Uterus (tissue), 4 donors: Measurements from ENCODE around the gene ASB12. TPM values are rescaled to one million over a fixed set of nuclear protein-coding genes. Genes with fewer than 3 reads are reported as not detected.
"Not testable (repeated sequence)": the region's sequence is repeated elsewhere in the genome, so short reads cannot be mapped to it uniquely, and the experiment has no call there.

Source experiments
- DNase-seq, 2 donors: peaks; one replicate each; pipeline ENCODE4 v3.0.0-alpha.2; 2019 to 2020
- H3K27ac ChIP-seq, 2 donors: fragments of 200-600 bp; sonication (generic); 1 replicate in 1 of 2; 2 replicates in 1 of 2; pipeline ENCODE4 v1.5.1; 2016 to 2018
- H3K27me3 ChIP-seq, 2 donors: fragments of 200-600 bp; sonication (generic); one replicate each; pipeline ENCODE4 v1.5.1; 2018 to 2019; ENCODE audit warnings: control low read depth in 1 of 2
- H3K36me3 ChIP-seq, 2 donors: fragments of 200-600 bp; sonication (generic); one replicate each; pipeline ENCODE4 v1.5.1; 2019; ENCODE audit warnings: control low read depth in 1 of 2
- H3K4me1 ChIP-seq, 2 donors: fragments of 200-600 bp; sonication (generic); one replicate each; pipeline ENCODE4 v1.5.1; 2018 to 2019; ENCODE audit warnings: control low read depth in 1 of 2
- H3K4me3 ChIP-seq, 2 donors: fragments of 200-600 bp; sonication (generic); 1 replicate in 1 of 2; 2 replicates in 1 of 2; pipeline ENCODE4 v1.5.1; 2018 to 2019; ENCODE audit warnings: mild to moderate bottlenecking in 1 of 2
- H3K9me3 ChIP-seq, 2 donors: fragments of 200-600 bp; sonication (generic); one replicate each; pipeline ENCODE4 v1.5.1; 2019; ENCODE audit warnings: control low read depth in 1 of 2
- CTCF ChIP-seq, 4 experiments: fragments of 200-600 bp in 2 of 4; fragments of 450-650 bp in 2 of 4; sonication (generic) in 2 of 4; IDR thresholded peaks; one replicate each; pipeline ENCODE4 v1.5.1; 2016 to 2019; ENCODE audit warnings: antibody characterized with exemption in 4 of 4, mild to moderate bottlenecking in 2 of 4, moderate library complexity in 1 of 4
- POLR2A ChIP-seq, 2 donors: fragments of 450-650 bp; IDR thresholded peaks; one replicate each; pipeline ENCODE4 v1.6.1; 2016; ENCODE audit warnings: antibody characterized with exemption in 2 of 2, mild to moderate bottlenecking in 1 of 2, moderate library complexity in 1 of 2
- intact Hi-C: fragments of 100-400 bp; cut with DNase I; formaldehyde crosslinking; loops from one replicate; pipeline ENCODE4 v1.15.1; 2023; ENCODE audit warnings: low total_unique reads
- total RNA-seq, 4 donors: library from RNA; depleted of rRNA in 3 of 4; stranded (reverse); fragments of >200 nt in 3 of 4; gene quantifications; one replicate each; pipeline versions ENCODE4 v1.1.0 to v1.2.4, GENCODE V29; 2014 to 2023
- donor health status: DM: yes; HTN: yes; CAD: no.

Gene ASB12
- total RNA-seq: under 1 TPM in 2 of 4 donors, not detected in 2; 0.34 to 0.35 TPM

- no peaks in the 10 kb centered on the region for H3K27me3 ChIP-seq
- no peaks in the 10 kb centered on the region for H3K36me3 ChIP-seq
- H3K9me3 ChIP-seq: no peaks in the 10 kb centered on the region
- no peaks in the 10 kb centered on the region for H3K4me1 ChIP-seq
- intact Hi-C loops: no loop called here
- no peak for DNase-seq
- TF ChIP-seq POLR2A (IDR thresholded peaks at IDR 0.05) (no peak), CTCF (IDR thresholded peaks at IDR 0.05) (no peak)
- no peak within 1 kb of the TSS for H3K4me3 ChIP-seq
- no peak within 1 kb of the TSS for H3K27ac ChIP-seq
These were observed at the start of gene ASB12 for GRCh38 chrX:64230123-64230970. Gene ASB12 (minus strand): TSS chrX:64230607. CDS start chrX:64225650, 4,957 bp downstream.

GRCh38 chrX:64265265-64265664, 34.9 kb upstream of the ASB12 start:
- Histone ChIP-seq H3K36me3 (no peaks in the 10 kb centered on the region), H3K27ac (no peak overlapping the region), H3K9me3 (no peaks in the 10 kb centered on the region), H3K27me3 (no peaks in the 10 kb centered on the region), H3K4me3 (no peak overlapping the region), H3K4me1 (no peaks in the 10 kb centered on the region)
- intact Hi-C loops: no loop called here
- DNase-seq: no peak
- TF ChIP-seq POLR2A (IDR thresholded peaks at IDR 0.05) (no peak), CTCF (IDR thresholded peaks at IDR 0.05) (no peak)

GRCh38 chrX:64229154-64229553, 1.3 kb downstream of the ASB12 start:
- no peak overlapping the region for H3K27ac ChIP-seq
- H3K4me3 ChIP-seq: no peak overlapping the region
- H3K36me3 ChIP-seq: no peaks in the 10 kb centered on the region
- H3K27me3 ChIP-seq: no peaks in the 10 kb centered on the region
- intact Hi-C loops: no loop called here
- TF ChIP-seq CTCF (IDR thresholded peaks at IDR 0.05): no peak
- no peaks in the 10 kb centered on the region for H3K4me1 ChIP-seq
- no peaks in the 10 kb centered on the region for H3K9me3 ChIP-seq
- DNase-seq: no peak

GRCh38 chrX:64218023-64218422, 12.4 kb downstream of the ASB12 start:
- Histone ChIP-seq H3K27me3 (no peaks in the 10 kb centered on the region), H3K9me3 (no peaks in the 10 kb centered on the region), H3K27ac (no peak overlapping the region), H3K36me3 (no peaks in the 10 kb centered on the region), H3K4me3 (no peak overlapping the region), H3K4me1 (no peaks in the 10 kb centered on the region)
- DNase-seq: no peak
- no peak for TF ChIP-seq CTCF (IDR thresholded peaks at IDR 0.05)
- TF ChIP-seq POLR2A (IDR thresholded peaks at IDR 0.05): no peak
- intact Hi-C loops: no loop called here

GRCh38 chrX:64213989-64214388, 16.4 kb downstream of the ASB12 start:
- H3K27ac ChIP-seq, H3K27me3 ChIP-seq, H3K36me3 ChIP-seq, intact Hi-C loops, H3K9me3 ChIP-seq, H3K4me3 ChIP-seq, DNase-seq, H3K4me1 ChIP-seq: not testable (repeated sequence)
